Measurements from ENCODE around the gene NDRG4. TPM values are rescaled to one million over a fixed set of nuclear protein-coding genes. Genes with fewer than 3 reads are reported as not detected.
A peak's percentile ranks its signal among the peaks of the same experiment; 100 is the strongest.

The NDRG4 gene
- total and polyA plus RNA-seq, 2 experiments from 2014 or later: 48.0 to 62.3 TPM

- no peaks in the 10 kb centered on the region for H3K27me3 ChIP-seq
- no peaks in the 10 kb centered on the region for H3K4me1 ChIP-seq (ENCODE audit: low read depth)
- no peaks in the 10 kb centered on the region for H3K9me3 ChIP-seq (ENCODE audit: low read depth)
- no peak for TF ChIP-seq CTCF (IDR thresholded peaks at IDR 0.05; ENCODE audit: low read depth, low read length)
- H3K27ac ChIP-seq: peak overlapping the region; percentile 60
- peaks cover 83% of the 10 kb centered on the region for H3K36me3 ChIP-seq
- H3K4me3 ChIP-seq: no peak overlapping the region
- peak in 1 of 2 donors; percentile 14 for DNase-seq (ENCODE audit: low read depth in 1 of 2, low spot score in 1 of 2)
Measured at GRCh38 chr16:58533751-58534470, 34.0 kb downstream of the NDRG4 start.

- no peaks in the 10 kb centered on the region for H3K4me1 ChIP-seq (ENCODE audit: low read depth)
- H3K9me3 ChIP-seq (ENCODE audit: low read depth): no peaks in the 10 kb centered on the region
- TF ChIP-seq CTCF (IDR thresholded peaks at IDR 0.05; ENCODE audit: low read depth, low read length): no peak
- H3K4me3 ChIP-seq: no peak overlapping the region
- no peak for DNase-seq (ENCODE audit: low read depth in 1 of 2, low spot score in 1 of 2)
- no peaks in the 10 kb centered on the region for H3K27me3 ChIP-seq
- H3K36me3 ChIP-seq: peaks cover 91% of the 10 kb centered on the region
- H3K27ac ChIP-seq: no peak overlapping the region
Measured at GRCh38 chr16:58535100-58535499, 35.2 kb downstream of the NDRG4 start.

GRCh38 chr16:58536278-58536677, 36.3 kb downstream of the NDRG4 start:
- no peaks in the 10 kb centered on the region for H3K4me1 ChIP-seq (ENCODE audit: low read depth)
- H3K27ac ChIP-seq: no peak overlapping the region
- no peaks in the 10 kb centered on the region for H3K27me3 ChIP-seq
- DNase-seq (ENCODE audit: low read depth in 1 of 2, low spot score in 1 of 2): no peak
- no peaks in the 10 kb centered on the region for H3K9me3 ChIP-seq (ENCODE audit: low read depth)
- H3K36me3 ChIP-seq: peaks cover 94% of the 10 kb centered on the region
- no peak for TF ChIP-seq CTCF (IDR thresholded peaks at IDR 0.05; ENCODE audit: low read depth, low read length)
- no peak overlapping the region for H3K4me3 ChIP-seq

GRCh38 chr16:58537124-58537906, 37.4 kb downstream of the NDRG4 start:
- Histone ChIP-seq H3K4me3 (no peak overlapping the region), H3K4me1 (ENCODE audit: low read depth) (no peaks in the 10 kb centered on the region), H3K27me3 (no peaks in the 10 kb centered on the region), H3K27ac (no peak overlapping the region), H3K9me3 (ENCODE audit: low read depth) (no peaks in the 10 kb centered on the region), H3K36me3 (peaks cover 94% of the 10 kb centered on the region)
- no peak for DNase-seq (ENCODE audit: low read depth in 1 of 2, low spot score in 1 of 2)
- no peak for TF ChIP-seq CTCF (IDR thresholded peaks at IDR 0.05; ENCODE audit: low read depth, low read length)

- Histone ChIP-seq H3K27ac (no peak overlapping the region), H3K4me3 (no peak overlapping the region)
Measured at GRCh38 chr16:58541711-58542110, 41.8 kb downstream of the NDRG4 start.

More at GRCh38 chr16:58541711-58542110, 41.8 kb downstream of the NDRG4 start:
- H3K27me3 ChIP-seq: no peaks in the 10 kb centered on the region
- H3K4me1 ChIP-seq (ENCODE audit: low read depth): no peaks in the 10 kb centered on the region
- H3K9me3 ChIP-seq (ENCODE audit: low read depth): no peaks in the 10 kb centered on the region
- DNase-seq (ENCODE audit: low read depth in 1 of 2, low spot score in 1 of 2): no peak
- TF ChIP-seq CTCF (IDR thresholded peaks at IDR 0.05; ENCODE audit: low read depth, low read length): no peak
- H3K36me3 ChIP-seq: peaks cover 99% of the 10 kb centered on the region
